ENCODE measurements around the gene ARHGAP15.

DNA sequence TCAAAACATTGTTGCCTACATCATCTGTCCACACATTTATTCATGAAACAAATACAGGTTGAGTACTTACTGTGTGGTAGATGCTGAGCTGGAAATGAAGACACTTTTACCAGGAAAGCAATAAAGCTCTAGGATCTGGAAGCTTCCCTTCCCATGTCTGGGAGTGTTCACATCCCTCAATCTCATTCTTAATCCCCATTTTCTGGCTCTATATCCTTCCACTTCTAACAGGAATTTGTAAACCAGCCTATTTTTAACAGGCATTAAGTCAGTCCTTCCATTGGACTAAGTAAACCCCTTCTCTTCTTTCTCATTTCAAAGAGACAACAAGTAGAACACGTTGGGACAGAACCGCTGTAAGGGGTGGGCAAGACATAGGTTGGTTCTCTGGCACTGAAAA lies 589.5 kb downstream of the ARHGAP15 start:
- TF ChIP-seq CTCF (IDR thresholded peaks at IDR 0.05; ENCODE audit: insufficient read depth, low read length, poor library complexity, severe bottlenecking), result no peak
- TF ChIP-seq EZH2phosphoT487 (conservative IDR thresholded peaks at IDR 0.05; ENCODE audit: low read length), result no peak

Data from SU-DHL-6 (cell line).